Mammary epithelial cell (primary cell): ENCODE measurements around the gene MAF.

ENCODE experiments used
- EZH2 ChIP-seq: IDR thresholded peaks from 2 replicates; pipeline ENCODE4 v1.6.1; 2012; ENCODE audit warnings: low read length, inconsistent platforms, borderline replicate concordance
- TF ChIP-seq, protein P1 (sequence below), 2 donors: IDR thresholded peaks in 1 of 2; conservative IDR thresholded peaks in 1 of 2; 2 replicates each; pipeline ENCODE4 v1.5.1; 2011 to 2012; ENCODE audit warnings: inconsistent platforms in 2 of 2, low read length in 2 of 2, mild to moderate bottlenecking in 2 of 2, control low read depth in 1 of 2, low read depth in 1 of 2; ENCODE audit not compliant: insufficient read depth in 1 of 2; ENCODE audit errors: extremely low read depth in 1 of 2

DNA sequence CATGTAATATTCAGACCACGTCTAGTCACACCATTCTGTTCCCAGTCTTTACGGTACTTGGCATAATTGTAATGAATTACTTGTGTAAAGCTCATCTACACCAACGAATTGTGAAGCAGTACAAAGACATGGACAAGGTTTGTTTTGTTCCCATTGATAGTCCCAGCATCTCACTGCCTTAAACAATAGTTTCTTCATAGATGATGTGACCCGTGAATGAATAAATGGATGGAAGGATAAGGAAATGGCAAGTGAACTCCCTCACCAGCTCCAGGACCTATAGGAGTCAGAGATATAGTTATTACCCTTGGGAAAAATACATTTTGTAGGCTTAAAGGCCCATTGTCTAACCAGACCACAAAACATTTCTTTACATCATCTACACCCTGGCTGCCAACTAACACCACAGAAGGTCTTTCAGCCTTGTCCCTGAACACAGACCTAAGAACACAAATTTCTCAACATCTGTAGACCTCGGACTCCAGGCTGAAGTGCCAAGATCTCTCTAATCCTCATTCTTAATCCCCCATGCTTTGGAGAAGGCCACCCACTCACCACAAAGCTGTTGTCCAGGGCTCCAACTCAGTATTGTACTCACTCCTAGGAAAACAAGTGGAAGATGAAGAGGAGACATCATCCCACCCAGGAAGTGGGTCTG, 38.2 kb downstream of the MAF start:
- TF ChIP-seq, protein P1, sequence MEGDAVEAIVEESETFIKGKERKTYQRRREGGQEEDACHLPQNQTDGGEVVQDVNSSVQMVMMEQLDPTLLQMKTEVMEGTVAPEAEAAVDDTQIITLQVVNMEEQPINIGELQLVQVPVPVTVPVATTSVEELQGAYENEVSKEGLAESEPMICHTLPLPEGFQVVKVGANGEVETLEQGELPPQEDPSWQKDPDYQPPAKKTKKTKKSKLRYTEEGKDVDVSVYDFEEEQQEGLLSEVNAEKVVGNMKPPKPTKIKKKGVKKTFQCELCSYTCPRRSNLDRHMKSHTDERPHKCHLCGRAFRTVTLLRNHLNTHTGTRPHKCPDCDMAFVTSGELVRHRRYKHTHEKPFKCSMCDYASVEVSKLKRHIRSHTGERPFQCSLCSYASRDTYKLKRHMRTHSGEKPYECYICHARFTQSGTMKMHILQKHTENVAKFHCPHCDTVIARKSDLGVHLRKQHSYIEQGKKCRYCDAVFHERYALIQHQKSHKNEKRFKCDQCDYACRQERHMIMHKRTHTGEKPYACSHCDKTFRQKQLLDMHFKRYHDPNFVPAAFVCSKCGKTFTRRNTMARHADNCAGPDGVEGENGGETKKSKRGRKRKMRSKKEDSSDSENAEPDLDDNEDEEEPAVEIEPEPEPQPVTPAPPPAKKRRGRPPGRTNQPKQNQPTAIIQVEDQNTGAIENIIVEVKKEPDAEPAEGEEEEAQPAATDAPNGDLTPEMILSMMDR (conservative IDR thresholded peaks at IDR 0.05 in 1 of 2, IDR thresholded peaks at IDR 0.05 in 1 of 2; ENCODE audit: extremely low read depth in 1 of 2, insufficient read depth in 1 of 2, low read depth in 1 of 2, low read length in 2 of 2) = no peak
- TF ChIP-seq EZH2 = no peak
